ENCODE data around the gene PARD6B. TPM values are rescaled to one million over a fixed set of nuclear protein-coding genes. Genes with fewer than 3 reads are reported as not detected.

Gene PARD6B
- total and polyA plus RNA-seq, 2 of the 4 experiments (the other 2 are of a cell fraction): 0.17 to 0.90 TPM

- DNase-seq (no peak), ATAC-seq (ENCODE audit: low read depth) (no peak)
- no peak overlapping the region for H2BK5ac ChIP-seq (ENCODE audit: low read depth, low read length, poor library complexity, severe bottlenecking)
- H3K9me3 ChIP-seq (ENCODE audit: control insufficient read depth, insufficient read depth, low read length): no peaks in the 10 kb centered on the region
- intact Hi-C loops (cut with micrococcal nuclease): no loop called here
- ChIA-PET POLR2A (ENCODE audit: unreplicated experiment) (no interaction called here), CTCF (no interaction called here)
- in situ Hi-C loops (cut with MboI; ENCODE audit: low sequenced_read_pairs): no loop called here
- H3K4me1 ChIP-seq (ENCODE audit: control insufficient read depth, insufficient read depth, low read length): peaks cover 25% of the 10 kb centered on the region
- H2AK9ac ChIP-seq (replicated peaks; ENCODE audit: low read depth, low read length, poor library complexity): no peak overlapping the region
- H3K27me3 ChIP-seq (ENCODE audit: control insufficient read depth, insufficient read depth, low read length): no peaks in the 10 kb centered on the region
- no peak overlapping the region for H3K14ac ChIP-seq (replicated peaks; ENCODE audit: low read depth, low read length)
- H4K20me1 ChIP-seq (ENCODE audit: insufficient read depth, low read length): no peaks in the 10 kb centered on the region
- H3K4ac ChIP-seq (ENCODE audit: low read depth, low read length): 0 out of 2 replicates have a peak overlapping the region, but pooled peaks have one; percentile 92
- H3K56ac ChIP-seq (ENCODE audit: extremely low read depth, insufficient read depth, low read length): no peak overlapping the region
- H4K91ac ChIP-seq (ENCODE audit: insufficient read depth, low read depth, low read length): no peak overlapping the region
- no peak overlapping the region for H3K9ac ChIP-seq (ENCODE audit: low read depth, low read length)
- H2BK20ac ChIP-seq (ENCODE audit: low read depth, low read length): peak overlapping the region; percentile 27; the same call in 1 of the 2 replicates
- TF ChIP-seq CTCF (conservative IDR thresholded peaks at IDR 0.05; ENCODE audit: low read depth, low read length) (no peak), CEBPB (IDR thresholded peaks at IDR 0.05; ENCODE audit: low read depth, low read length) (peak; percentile 67), MXI1 (IDR thresholded peaks at IDR 0.05; ENCODE audit: borderline replicate concordance, low read depth, low read length) (no peak), RCOR1 (IDR thresholded peaks at IDR 0.05; ENCODE audit: insufficient replicate concordance, low read length) (no peak), BHLHE40 (IDR thresholded peaks at IDR 0.05; ENCODE audit: low read depth, low read length) (no peak), CHD1 (IDR thresholded peaks at IDR 0.05; ENCODE audit: low read depth, low read length) (no peak), POLR2A (IDR thresholded peaks at IDR 0.05; ENCODE audit: low read depth, low read length) (no peak)
- H3K79me1 ChIP-seq (ENCODE audit: low read depth in 1 of 2, low read length in 2 of 2): peaks cover 0 to 10% of the 10 kb centered on the region in 2 experiments; a peak in 1 of 4 replicates
- no CpG with 5 or more reads among the region's 1 CpG for WGBS, 2 experiments (ENCODE audit: extremely low coverage in 2 of 2, insufficient read length in 1 of 2)
- H4K8ac ChIP-seq (ENCODE audit: low read depth in 2 of 2, low read length in 2 of 2): no peak overlapping the region; a peak in 1 of 4 replicates
- no peak overlapping the region for H3K4me2 ChIP-seq (ENCODE audit: low read depth, low read length)
- no TSS peak for BruUV-seq (replicated peaks)
- 0 out of 2 replicates have a peak overlapping the region, but pooled peaks have one; percentile 28 for H2BK120ac ChIP-seq (ENCODE audit: low read depth, low read length)
- no peak overlapping the region for H2AFZ ChIP-seq (replicated peaks; ENCODE audit: low read length, poor library complexity)
- peaks cover 7% of the 10 kb centered on the region for H3K9me1 ChIP-seq (ENCODE audit: insufficient read depth, low read length)
- peak overlapping the region; percentile 23; the same call in 1 of the 3 replicates for H2BK15ac ChIP-seq (ENCODE audit: low read depth, low read length)
- H4K5ac ChIP-seq (ENCODE audit: low read depth, low read length): no peak overlapping the region
- peak overlapping the region; percentile 81; the same call in 1 of the 2 replicates for H3K18ac ChIP-seq (ENCODE audit: low read depth, low read length)
- dilution Hi-C loops (cut with HindIII; ENCODE audit: low sequenced_read_pairs, unreplicated experiment): no loop called here
- no peaks in the 10 kb centered on the region for H3K36me3 ChIP-seq (ENCODE audit: control insufficient read depth, insufficient read depth, low read length)
- peak overlapping the region; percentile 66; the same call in 1 of the 2 replicates for H2AK5ac ChIP-seq (ENCODE audit: low read depth, low read length)
- H3K27ac ChIP-seq (ENCODE audit: insufficient read depth, low read length): no peak overlapping the region
- no peak overlapping the region for H3K23ac ChIP-seq (ENCODE audit: low read depth, low read length)
- no peak overlapping the region for H3K4me3 ChIP-seq (ENCODE audit: insufficient read depth, low read depth, low read length)
These were observed 38.4 kb upstream of the PARD6B start for GRCh38 chr20:50693001-50693400.
